K562 (cell line): ENCODE data around the gene BRD3. TPM values are rescaled to one million over a fixed set of nuclear protein-coding genes. Genes with fewer than 3 reads are reported as not detected.

Experiments
- C11orf30 ChIP-seq: fragments of 450-650 bp; IDR thresholded peaks from 2 replicates; pipeline ENCODE4 v1.6.1; 2016; ENCODE audit warnings: low read depth, mild to moderate bottlenecking
- CEBPB ChIP-seq: fragments of 450-650 bp; IDR thresholded peaks from 2 replicates; pipeline ENCODE4 v1.6.1; 2016; ENCODE audit warnings: missing genetic modification characterization, missing compliant biosample characterization
- CREB1 ChIP-seq, 2 experiments: sonication (generic) in 1 of 2; formaldehyde crosslinking in 1 of 2; IDR thresholded peaks; 2 replicates each; pipeline versions ENCODE4 v1.6.1 to v1.8.0; 2012 to 2022; ENCODE audit warnings: inconsistent platforms in 1 of 2, mild to moderate bottlenecking in 1 of 2, missing genetic modification reagents in 1 of 2, moderate library complexity in 1 of 2
- ETV1 ChIP-seq: fragments of 450-650 bp; conservative IDR thresholded peaks from 2 replicates; pipeline ENCODE4 v1.6.1; 2016; ENCODE audit warnings: missing genetic modification characterization, control low read depth, low read depth, missing compliant biosample characterization
- FOXP1 ChIP-seq: sonication (generic); formaldehyde crosslinking; IDR thresholded peaks from 2 replicates; pipeline ENCODE4 v1.8.0; 2022; ENCODE audit warnings: mild to moderate bottlenecking, missing genetic modification reagents
- IFI16 ChIP-seq: fragments of 250-450 bp; sonication (Bioruptor Pico); IDR thresholded peaks from 2 replicates; pipeline ENCODE4 v2.1.2; 2022; ENCODE audit warnings: mild to moderate bottlenecking, inconsistent platforms
- KLF13 ChIP-seq: fragments of 450-650 bp; IDR thresholded peaks from 2 replicates; pipeline ENCODE4 v1.6.1; 2016; ENCODE audit warnings: missing genetic modification characterization, low read depth, mild to moderate bottlenecking, missing compliant biosample characterization, moderate library complexity, borderline replicate concordance
- LARP7 ChIP-seq: fragments of 450-650 bp; IDR thresholded peaks from 2 replicates; pipeline ENCODE4 v1.6.1; 2016
- MAFG ChIP-seq: fragments of 450-650 bp; conservative IDR thresholded peaks from 2 replicates; pipeline ENCODE4 v1.6.1; 2016; ENCODE audit warnings: missing genetic modification characterization, missing compliant biosample characterization
- MIER1 ChIP-seq: fragments of 450-650 bp; IDR thresholded peaks from 2 replicates; pipeline ENCODE4 v1.6.1; 2016; ENCODE audit warnings: antibody characterized with exemption, mild to moderate bottlenecking, low read depth
- PRMT5 ChIP-seq: sonication (generic); formaldehyde crosslinking; IDR thresholded peaks from 2 replicates; pipeline ENCODE4 v1.5.0; 2020; ENCODE audit warnings: missing genetic modification reagents
- TARDBP ChIP-seq: fragments of 450-650 bp; IDR thresholded peaks from 2 replicates; pipeline ENCODE4 v1.6.1; 2016
- U2AF1 ChIP-seq: fragments of 200-400 bp; formaldehyde crosslinking; optimal IDR thresholded peaks from 2 replicates; pipeline ENCODE3; 2017; ENCODE audit warnings: mild to moderate bottlenecking, low read depth, low read length, moderate library complexity
- ZC3H11A ChIP-seq: IDR thresholded peaks from 2 replicates; pipeline ENCODE4 v1.6.1; 2012; ENCODE audit warnings: low read depth, low read length, improper control_type of control experiment
- ZC3H8 ChIP-seq: fragments of 450-650 bp; IDR thresholded peaks from 2 replicates; pipeline ENCODE4 v1.6.1; 2017
- ZNF140 ChIP-seq: fragments of 250-450 bp; sonication (Bioruptor Pico); IDR thresholded peaks from 2 replicates; pipeline ENCODE4 v1.8.0; 2021; ENCODE audit warnings: moderate library complexity, mild to moderate bottlenecking, inconsistent platforms
- ZNF586 ChIP-seq: fragments of 450-650 bp; formaldehyde crosslinking; conservative IDR thresholded peaks from 2 replicates; pipeline ENCODE4 v1.4.0; 2020; ENCODE audit warnings: mild to moderate bottlenecking, moderate library complexity
- polyA plus RNA-seq, 8 experiments: library from polyadenylated mRNA; depleted of rRNA in 4 of 8; stranded (reverse) in 5 of 8; unstranded in 3 of 8; fragments of >200 nt; fragmentation: Nextera tagmentation in 2 of 8; fragmentation: Illumina TruSeq in 1 of 8; extraction: Ambion mirVana in 2 of 8; extraction: Trizol in 1 of 8; gene quantifications; 2 replicates each; pipeline versions ENCODE4 v1.2.1 to v1.2.3, GENCODE V29; 2011 to 2014; ENCODE audit warnings: inconsistent platforms in 1 of 8, missing spikeins in 1 of 8
- total RNA-seq, 7 experiments: library from RNA; depleted of rRNA in 6 of 7; stranded (reverse); fragments of >200 nt in 6 of 7; fragmentation: Illumina TruSeq in 2 of 7; extraction: Trizol in 2 of 7; gene quantifications; 2 replicates each; pipeline versions ENCODE4 v1.2.1 to v1.2.3, GENCODE V29; 2011 to 2021; ENCODE audit warnings: low replicate concordance in 1 of 7
- TF ChIP-seq, protein P1 (sequence below): sonication (generic); formaldehyde crosslinking; IDR thresholded peaks from 2 replicates; pipeline ENCODE4 v1.9.0; 2022; ENCODE audit warnings: mild to moderate bottlenecking, missing genetic modification reagents
- TF ChIP-seq, protein P2 (sequence below): fragments of 450-650 bp; IDR thresholded peaks from 2 replicates; pipeline ENCODE4 v1.6.1; 2017; ENCODE audit warnings: antibody characterized with exemption, mild to moderate bottlenecking
- TF ChIP-seq, protein P3 (sequence below): fragments of 200-800 bp; sonication (Bioruptor generic); IDR thresholded peaks from 2 replicates; pipeline ENCODE4 v1.6.1; 2016; ENCODE audit warnings: missing genetic modification characterization, missing compliant biosample characterization

Gene BRD3
- total and polyA plus RNA-seq, 9 of the 15 experiments (the other 6 are each of a cell fraction or from before 2014, with no cell fraction given) = 0.82 to 37.1 (median 4.2) TPM

DNA sequence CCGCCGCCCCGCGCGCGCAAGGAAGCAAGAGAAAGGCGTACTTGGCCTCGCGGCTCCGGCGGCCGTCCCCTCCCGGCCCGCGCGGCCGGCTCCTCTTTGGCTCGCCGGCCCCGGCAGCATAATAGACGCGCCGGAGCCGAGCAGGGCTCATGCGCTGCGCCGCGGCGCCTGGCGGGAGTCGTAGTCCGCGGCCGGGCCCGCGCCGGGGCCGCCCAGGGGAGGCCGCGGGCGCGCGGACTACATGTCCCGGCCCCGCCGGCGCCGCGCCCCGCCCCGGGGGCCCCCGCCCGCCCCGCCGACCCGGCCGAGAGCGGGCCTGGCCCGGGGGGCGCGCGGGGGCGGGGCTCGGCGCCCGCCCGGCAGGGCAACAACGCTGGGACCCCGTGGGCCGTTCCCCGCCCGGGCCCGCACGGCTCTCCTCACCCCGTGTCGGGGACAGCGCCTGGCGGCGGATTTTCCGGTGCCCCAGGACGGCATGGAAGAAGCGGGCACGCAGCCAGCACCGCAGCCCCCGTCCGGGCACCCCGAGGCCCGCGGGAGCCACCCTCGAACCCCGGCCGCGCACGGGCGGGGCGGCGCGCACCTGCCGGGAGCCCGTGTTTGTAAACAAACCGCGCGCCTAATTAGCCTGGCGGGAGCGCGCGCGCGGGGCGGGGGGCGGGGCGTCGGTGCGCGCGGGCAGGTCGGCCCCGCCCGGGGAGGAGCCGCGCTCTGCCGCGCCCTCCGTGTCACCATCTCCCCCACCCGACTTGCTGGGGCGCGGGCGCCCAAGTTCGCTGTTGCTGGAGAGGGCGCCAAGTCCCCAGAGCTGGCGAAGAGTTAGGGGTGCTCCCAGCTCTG lies at the start of gene BRD3 (continued):
- TF ChIP-seq MAFG (no peak), IFI16 (CRISPR knock-in tag) (no peak), FOXP1 (peak; percentile 88; the same call in 1 of the 2 replicates), U2AF1 (no peak), TARDBP (peak; percentile 57; the same call in 1 of the 2 replicates), CEBPB (tag) (no peak), MIER1 (no peak), ZNF586 (CRISPR knock-in tag) (no peak), KLF13 (no peak), PRMT5 (CRISPR knock-in tag) (no peak), LARP7 (no peak), ZC3H8 (no peak), ETV1 (no peak), ZNF140 (CRISPR knock-in tag) (no peak), CREB1 (IDR thresholded peaks at IDR 0.05) (peak; percentile 56; the same call in 1 of the 2 replicates), CREB1 (CRISPR knock-in tag; IDR thresholded peaks at IDR 0.05) (0 out of 2 replicates have a peak, but pooled peaks have one; percentile 23), ZC3H11A (no peak), C11orf30 (no peak)
- TF ChIP-seq, protein P1, sequence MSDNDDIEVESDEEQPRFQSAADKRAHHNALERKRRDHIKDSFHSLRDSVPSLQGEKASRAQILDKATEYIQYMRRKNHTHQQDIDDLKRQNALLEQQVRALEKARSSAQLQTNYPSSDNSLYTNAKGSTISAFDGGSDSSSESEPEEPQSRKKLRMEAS (CRISPR knock-in tag) = no peak; the same call in 1 of the 2 replicates
- TF ChIP-seq, protein P2, sequence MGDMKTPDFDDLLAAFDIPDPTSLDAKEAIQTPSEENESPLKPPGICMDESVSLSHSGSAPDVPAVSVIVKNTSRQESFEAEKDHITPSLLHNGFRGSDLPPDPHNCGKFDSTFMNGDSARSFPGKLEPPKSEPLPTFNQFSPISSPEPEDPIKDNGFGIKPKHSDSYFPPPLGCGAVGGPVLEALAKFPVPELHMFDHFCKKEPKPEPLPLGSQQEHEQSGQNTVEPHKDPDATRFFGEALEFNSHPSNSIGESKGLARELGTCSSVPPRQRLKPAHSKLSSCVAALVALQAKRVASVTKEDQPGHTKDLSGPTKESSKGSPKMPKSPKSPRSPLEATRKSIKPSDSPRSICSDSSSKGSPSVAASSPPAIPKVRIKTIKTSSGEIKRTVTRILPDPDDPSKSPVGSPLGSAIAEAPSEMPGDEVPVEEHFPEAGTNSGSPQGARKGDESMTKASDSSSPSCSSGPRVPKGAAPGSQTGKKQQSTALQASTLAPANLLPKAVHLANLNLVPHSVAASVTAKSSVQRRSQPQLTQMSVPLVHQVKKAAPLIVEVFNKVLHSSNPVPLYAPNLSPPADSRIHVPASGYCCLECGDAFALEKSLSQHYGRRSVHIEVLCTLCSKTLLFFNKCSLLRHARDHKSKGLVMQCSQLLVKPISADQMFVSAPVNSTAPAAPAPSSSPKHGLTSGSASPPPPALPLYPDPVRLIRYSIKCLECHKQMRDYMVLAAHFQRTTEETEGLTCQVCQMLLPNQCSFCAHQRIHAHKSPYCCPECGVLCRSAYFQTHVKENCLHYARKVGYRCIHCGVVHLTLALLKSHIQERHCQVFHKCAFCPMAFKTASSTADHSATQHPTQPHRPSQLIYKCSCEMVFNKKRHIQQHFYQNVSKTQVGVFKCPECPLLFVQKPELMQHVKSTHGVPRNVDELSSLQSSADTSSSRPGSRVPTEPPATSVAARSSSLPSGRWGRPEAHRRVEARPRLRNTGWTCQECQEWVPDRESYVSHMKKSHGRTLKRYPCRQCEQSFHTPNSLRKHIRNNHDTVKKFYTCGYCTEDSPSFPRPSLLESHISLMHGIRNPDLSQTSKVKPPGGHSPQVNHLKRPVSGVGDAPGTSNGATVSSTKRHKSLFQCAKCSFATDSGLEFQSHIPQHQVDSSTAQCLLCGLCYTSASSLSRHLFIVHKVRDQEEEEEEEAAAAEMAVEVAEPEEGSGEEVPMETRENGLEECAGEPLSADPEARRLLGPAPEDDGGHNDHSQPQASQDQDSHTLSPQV = no peak
- TF ChIP-seq, protein P3, sequence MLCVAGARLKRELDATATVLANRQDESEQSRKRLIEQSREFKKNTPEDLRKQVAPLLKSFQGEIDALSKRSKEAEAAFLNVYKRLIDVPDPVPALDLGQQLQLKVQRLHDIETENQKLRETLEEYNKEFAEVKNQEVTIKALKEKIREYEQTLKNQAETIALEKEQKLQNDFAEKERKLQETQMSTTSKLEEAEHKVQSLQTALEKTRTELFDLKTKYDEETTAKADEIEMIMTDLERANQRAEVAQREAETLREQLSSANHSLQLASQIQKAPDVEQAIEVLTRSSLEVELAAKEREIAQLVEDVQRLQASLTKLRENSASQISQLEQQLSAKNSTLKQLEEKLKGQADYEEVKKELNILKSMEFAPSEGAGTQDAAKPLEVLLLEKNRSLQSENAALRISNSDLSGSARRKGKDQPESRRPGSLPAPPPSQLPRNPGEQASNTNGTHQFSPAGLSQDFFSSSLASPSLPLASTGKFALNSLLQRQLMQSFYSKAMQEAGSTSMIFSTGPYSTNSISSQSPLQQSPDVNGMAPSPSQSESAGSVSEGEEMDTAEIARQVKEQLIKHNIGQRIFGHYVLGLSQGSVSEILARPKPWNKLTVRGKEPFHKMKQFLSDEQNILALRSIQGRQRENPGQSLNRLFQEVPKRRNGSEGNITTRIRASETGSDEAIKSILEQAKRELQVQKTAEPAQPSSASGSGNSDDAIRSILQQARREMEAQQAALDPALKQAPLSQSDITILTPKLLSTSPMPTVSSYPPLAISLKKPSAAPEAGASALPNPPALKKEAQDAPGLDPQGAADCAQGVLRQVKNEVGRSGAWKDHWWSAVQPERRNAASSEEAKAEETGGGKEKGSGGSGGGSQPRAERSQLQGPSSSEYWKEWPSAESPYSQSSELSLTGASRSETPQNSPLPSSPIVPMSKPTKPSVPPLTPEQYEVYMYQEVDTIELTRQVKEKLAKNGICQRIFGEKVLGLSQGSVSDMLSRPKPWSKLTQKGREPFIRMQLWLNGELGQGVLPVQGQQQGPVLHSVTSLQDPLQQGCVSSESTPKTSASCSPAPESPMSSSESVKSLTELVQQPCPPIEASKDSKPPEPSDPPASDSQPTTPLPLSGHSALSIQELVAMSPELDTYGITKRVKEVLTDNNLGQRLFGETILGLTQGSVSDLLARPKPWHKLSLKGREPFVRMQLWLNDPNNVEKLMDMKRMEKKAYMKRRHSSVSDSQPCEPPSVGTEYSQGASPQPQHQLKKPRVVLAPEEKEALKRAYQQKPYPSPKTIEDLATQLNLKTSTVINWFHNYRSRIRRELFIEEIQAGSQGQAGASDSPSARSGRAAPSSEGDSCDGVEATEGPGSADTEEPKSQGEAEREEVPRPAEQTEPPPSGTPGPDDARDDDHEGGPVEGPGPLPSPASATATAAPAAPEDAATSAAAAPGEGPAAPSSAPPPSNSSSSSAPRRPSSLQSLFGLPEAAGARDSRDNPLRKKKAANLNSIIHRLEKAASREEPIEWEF (CRISPR knock-in tag) = no peak
